Transverse colon (tissue), 4 donors: ENCODE measurements around the gene PLXNB2.

ENCODE experiments used
- EP300 ChIP-seq: sonication (generic); formaldehyde crosslinking; IDR thresholded peaks from one replicate; pipeline ENCODE4 v1.6.1; 2017; ENCODE audit warnings: antibody characterized with exemption, low read depth
- POLR2A ChIP-seq: fragments of 450-650 bp; IDR thresholded peaks from one replicate; pipeline ENCODE4 v1.6.1; 2016; ENCODE audit warnings: antibody characterized with exemption, mild to moderate bottlenecking, moderate library complexity
- POLR2AphosphoS5 ChIP-seq, 3 donors: sonication (generic); formaldehyde crosslinking; IDR thresholded peaks; one replicate each; pipeline ENCODE4 v1.6.1; 2016; ENCODE audit warnings: antibody characterized with exemption in 3 of 3
- TF ChIP-seq, protein P1 (sequence below), 5 experiments: fragments of 200-600 bp in 3 of 5; fragments of 450-650 bp in 2 of 5; sonication (generic) in 3 of 5; IDR thresholded peaks; 1 replicate in 2 of 5; 2 replicates in 3 of 5; pipeline ENCODE4 v1.5.1; 2016 to 2017; ENCODE audit warnings: antibody characterized with exemption in 5 of 5, inconsistent platforms in 3 of 5, mild to moderate bottlenecking in 2 of 5, moderate library complexity in 1 of 5

DNA sequence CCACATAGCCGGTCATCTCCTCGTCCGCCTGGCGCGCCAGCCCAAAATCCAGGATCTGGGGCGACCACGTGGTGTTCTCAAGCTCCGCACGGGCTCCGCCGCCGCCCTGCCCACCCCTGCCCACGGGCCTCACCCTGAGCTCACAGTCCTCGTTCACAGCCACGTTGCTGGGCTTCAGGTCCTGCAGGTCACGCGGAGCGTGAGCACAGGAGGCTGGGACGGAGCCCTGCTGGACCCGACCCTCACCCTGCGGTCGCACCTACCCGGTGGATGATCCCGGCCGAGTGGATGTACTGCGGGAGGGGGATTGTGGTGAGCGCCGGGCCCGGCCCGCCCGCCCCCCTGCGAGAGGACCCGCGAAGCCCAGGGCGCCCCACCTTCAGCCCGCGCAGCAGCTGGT is 40.5 kb downstream of the PLXNB2 start:
- TF ChIP-seq, protein P1, sequence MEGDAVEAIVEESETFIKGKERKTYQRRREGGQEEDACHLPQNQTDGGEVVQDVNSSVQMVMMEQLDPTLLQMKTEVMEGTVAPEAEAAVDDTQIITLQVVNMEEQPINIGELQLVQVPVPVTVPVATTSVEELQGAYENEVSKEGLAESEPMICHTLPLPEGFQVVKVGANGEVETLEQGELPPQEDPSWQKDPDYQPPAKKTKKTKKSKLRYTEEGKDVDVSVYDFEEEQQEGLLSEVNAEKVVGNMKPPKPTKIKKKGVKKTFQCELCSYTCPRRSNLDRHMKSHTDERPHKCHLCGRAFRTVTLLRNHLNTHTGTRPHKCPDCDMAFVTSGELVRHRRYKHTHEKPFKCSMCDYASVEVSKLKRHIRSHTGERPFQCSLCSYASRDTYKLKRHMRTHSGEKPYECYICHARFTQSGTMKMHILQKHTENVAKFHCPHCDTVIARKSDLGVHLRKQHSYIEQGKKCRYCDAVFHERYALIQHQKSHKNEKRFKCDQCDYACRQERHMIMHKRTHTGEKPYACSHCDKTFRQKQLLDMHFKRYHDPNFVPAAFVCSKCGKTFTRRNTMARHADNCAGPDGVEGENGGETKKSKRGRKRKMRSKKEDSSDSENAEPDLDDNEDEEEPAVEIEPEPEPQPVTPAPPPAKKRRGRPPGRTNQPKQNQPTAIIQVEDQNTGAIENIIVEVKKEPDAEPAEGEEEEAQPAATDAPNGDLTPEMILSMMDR (IDR thresholded peaks at IDR 0.05), result no peak
- TF ChIP-seq POLR2A, result no peak
- TF ChIP-seq EP300, result no peak
- TF ChIP-seq POLR2AphosphoS5 (IDR thresholded peaks at IDR 0.05), result no peak
